GM21390 (cell line): ENCODE results near the gene STX3.

Experiments used
- ATAC-seq: cut with Tn5 transposase; IDR thresholded peaks from one replicate; pipeline ENCODE4 v1.9.1; 2021; ENCODE audit not compliant: unreplicated experiment

Gene STX3

DNA sequence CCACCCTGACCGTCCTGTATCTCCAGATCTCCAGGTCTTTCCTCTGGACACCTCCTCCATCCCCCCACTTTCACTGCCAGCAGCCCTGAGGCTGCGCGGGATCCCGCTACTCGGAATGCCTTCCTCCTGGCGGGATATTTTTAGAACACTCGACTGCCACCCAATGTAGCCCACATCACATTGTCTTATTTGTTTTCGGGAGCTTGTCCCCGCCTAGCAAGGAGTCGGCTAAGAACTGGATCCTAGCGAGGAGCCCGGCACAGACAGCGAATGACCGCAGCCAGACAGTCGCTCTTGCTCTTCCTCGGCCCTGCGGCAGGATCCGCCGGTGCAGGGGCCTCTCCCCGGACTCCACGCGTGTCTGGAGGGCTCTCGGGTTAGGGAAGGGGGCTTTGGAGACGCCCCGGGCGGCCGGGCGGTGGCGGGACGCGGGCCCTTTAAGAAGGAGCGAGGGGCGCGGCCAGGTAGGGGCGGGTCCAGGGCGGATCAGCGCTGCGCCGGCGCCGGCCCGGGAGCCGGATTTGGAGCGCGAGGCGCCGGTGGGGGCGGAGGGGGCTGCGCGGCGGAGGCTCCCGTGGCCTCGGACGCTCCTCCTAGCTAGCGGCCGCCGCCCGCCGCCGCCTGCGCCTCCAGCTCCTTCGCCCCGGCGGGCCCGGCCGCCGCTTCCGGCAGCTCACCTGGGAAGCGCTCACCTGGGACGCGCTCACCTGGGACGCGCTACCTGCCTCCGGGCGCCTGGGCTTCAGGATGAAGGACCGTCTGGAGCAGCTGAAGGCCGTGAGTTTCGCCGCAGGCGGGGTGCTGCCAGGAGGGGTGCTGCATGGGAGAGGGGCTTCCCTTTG lies at the start of gene STX3:
Gene STX3, plus strand, starts transcription at position 518 of the 842 bp plus-strand sequence. Its CDS starts 230 bp downstream, at position 748.
- peak; percentile 70 for ATAC-seq

DNA sequence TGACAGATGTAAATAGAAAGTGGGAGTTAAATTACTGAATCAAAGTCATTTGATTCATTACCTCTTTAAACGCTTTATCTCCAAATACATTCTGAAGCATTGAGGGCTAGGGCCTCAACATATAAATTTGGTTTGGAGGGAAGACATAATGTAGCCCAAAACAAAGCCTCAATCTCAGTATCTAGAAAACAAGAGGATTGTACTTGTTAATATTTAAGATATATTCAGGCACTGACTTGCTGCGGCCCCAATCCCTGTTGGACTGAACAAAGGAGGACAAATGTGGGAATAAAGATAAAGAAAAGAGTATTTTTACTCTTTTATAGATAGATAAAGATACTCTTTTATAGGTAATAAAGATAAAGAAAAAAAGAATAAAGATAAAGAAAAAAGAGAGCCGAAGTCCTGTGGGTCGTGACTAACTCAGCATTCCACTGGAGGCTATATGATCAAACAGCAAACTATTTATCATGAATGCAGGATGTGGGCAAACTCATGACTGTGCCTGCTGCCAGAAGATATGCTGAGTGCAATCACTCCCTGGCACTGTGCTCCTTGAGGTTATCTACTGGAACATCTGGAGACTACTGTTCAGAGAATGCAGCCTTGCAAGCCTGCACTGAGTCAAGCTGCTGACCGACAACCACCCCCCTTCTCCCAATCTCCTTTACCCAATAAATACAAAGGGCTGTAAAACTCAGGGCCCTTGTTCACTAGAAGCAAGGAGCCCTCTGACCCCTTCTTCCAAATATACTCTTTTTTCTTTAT lies 48.5 kb upstream of the STX3 start:
- ATAC-seq = no peak

DNA sequence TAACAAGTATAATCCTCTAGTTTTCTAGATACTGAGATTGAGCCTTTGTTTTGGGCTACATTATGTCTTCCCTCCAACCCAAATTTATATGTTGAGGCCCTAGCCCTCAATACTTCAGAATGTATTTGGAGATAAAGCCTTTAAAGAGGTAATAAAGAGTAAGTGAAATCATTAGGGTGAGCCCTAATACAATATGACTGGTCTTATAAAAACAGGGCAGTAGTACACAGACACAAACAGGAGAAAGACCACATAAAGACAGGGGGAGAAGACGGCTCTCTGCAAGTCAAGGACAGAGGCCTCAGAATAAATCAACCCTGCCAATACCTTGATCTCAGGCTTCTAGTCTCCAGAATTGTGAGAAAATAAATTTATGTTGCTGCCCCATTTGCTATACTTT lies 47.8 kb upstream of the STX3 start:
- ATAC-seq = no peak

DNA sequence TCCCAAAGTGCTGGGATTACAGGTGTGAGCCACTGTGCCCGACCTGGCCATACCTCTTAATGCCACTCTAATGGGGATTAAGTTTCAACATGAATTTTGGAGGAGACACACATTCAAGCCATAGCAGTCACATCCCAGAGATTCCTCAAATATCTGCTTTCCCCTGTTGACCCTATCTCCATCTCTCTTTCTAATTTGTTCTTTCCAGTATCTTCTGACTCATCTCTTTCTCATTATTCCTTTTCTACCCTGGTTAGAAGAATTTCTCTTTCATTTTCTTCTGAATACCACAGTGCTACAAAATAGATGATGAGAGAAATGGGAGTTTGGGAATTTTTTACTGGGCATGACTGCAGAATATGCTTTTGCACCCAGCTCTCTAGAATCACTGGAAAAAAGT lies 46.6 kb upstream of the STX3 start:
- no peak for ATAC-seq

DNA sequence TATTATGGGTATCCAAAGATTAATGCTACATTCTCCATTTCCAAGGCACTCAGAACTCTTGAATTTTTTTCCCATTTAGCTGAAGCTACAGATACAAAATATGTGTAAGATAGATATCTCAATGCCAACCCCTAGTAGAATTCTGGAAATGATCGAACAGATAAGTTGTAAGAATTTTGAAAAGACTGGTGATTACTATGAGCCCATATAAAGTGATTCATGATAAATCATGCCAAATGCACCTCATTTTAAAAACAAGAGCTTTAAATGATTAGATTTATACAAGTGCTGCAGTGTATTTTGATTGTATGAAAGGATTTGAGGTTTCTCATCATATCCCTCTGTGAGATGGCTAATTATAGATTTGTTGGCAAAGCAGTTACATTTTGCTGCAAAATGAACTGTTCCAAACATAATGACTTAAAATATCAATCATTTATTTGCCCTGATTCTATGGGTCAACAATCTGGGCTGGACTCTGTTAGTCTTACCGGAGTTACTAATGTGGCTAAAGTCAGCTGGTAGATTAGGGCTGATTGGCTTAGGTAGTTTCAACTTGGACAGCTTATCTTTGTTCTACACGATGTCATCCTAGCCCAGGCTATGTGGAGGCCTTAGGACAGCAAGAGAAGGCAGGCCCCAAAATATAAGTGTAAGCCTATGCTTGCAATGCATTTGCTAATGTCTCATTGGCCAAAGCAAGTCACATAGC lies 44.9 kb upstream of the STX3 start:
- no peak for ATAC-seq

DNA sequence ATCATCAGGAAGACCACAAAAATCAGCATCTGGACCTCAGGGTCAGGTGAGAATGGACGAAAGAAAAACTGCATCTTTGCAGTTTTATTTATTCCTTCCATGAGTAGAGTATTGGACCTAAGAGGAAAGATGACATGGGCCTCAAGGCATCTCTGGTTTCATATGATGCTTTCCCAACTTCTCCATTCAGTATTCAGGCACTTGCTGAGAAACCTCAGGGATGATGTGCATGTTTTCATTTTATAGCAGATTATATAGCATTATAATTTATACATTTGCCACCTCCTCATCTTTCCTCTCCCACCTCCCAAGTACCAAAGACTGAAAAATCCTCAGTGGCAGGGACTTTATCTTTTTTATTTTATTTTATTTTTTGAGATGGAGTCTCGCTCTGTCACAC lies 41.4 kb upstream of the STX3 start, which contains the start of gene OR10V1:
Gene OR10V1, minus strand, starts transcription at position 101 of the 400 bp plus-strand sequence. Its CDS starts 0 bp downstream, at position 101.
- ATAC-seq = no peak

DNA sequence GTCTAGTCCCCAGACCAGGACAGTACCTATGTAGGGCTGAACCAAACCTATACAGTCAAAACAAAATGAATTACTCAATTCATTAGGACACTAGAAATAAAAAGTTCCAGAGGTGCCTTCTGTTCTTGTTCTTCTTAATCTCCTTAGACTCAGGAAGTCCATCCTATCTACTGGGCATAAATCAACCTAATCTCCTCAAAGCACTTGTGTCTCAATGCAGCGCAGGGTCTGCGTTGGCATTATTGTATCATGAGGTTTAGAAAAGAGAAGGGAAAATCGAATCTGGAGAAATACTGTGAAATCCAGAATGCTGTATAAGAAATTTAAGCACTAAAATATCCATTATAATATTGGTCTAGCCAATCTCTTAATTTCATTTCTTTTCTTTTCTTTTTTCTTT lies 39.1 kb upstream of the STX3 start:
- no peak for ATAC-seq

DNA sequence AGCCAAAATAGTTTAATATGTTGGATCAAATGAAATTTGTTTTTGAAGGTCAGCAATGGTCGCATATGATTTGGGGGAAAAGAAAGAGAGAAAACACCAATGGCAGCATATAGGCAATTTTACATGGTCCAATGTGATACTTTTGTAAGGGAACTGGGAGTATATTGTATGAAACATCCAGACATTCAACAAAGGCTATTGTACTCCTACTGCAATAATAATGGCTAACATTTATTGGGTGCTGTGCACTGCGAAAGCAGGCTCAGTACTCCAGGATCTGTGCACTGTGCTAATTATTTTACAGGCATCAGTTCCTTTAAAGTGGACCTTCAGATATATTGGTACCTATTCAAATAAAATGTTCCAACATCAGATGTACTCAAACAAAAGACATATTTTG lies 35.6 kb upstream of the STX3 start:
- no peak for ATAC-seq

DNA sequence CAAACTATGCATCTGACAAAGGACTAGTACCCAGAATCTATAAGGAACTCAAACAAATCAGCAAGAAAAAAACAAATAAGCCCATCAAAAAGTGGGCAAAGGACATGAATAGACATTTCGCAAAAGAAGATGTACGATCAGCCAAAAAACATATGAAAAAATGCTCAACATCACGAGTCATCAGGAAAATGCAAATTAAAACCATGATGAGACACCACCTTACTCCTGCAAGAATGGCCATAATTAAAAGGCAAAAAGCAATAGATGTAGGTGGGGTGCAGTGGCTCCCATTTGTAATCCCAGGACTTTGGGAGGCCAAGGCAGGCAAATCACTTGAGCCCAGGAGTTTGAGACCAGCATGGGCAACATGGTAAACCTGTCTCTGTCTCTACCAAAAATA lies 31.1 kb upstream of the STX3 start:
- no peak for ATAC-seq

DNA sequence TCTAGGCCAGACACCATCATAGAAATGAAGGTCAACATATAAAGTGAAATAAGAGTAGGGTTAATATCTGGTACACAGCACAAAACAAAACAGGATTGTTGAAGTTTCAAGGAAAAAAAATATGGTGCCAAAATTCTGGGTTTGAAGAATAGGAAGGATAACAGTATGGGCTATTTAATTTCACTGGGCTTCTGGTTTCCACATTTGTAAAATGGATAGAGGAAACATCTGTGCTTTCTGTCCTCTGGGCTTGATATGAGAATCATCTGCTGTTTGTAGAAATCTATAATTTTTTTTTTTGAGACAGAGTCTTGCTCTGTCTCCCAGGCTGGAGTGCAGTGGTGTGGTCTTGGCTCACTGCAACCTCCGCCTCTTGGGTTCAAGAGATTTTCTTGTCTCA lies 27.8 kb upstream of the STX3 start:
- ATAC-seq = no peak

DNA sequence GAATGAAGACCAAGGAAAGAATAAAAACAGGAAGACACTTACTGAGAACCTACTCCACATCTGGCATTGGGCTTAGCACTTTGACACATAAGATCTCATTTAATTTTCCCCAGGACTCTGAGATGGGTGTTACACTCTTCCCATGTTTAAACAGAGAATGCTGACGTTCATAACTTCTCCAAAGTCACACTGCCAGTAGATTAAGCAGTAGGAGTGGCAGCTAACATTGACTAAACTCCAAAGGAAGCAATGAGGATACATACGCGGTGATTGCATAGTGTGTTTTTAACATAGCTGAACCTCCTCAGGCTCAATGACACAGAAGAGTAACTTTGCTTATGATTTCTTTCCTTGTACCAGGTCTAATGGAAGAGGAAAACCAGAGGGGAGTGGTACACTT lies 27.0 kb upstream of the STX3 start:
- ATAC-seq = no peak

DNA sequence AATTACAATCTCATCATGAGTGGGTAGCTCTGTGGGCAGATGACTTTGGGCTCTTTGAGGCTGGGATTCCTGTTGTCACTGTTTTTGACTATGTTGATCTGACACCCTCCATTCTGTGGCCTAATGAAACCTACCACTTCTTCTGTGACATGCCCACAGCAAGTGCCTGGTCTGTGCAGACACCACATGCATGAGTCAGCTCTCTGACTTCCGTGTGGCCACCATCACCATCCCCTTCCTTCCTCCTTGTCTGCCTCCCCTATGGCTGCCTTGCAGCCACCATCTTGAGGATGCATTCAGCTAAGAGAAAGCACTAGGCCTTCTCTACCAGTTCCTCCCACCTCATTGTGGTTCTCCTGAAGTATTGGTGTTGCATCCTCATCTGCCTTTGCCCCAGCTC lies 26.3 kb upstream of the STX3 start:
- ATAC-seq = no peak

DNA sequence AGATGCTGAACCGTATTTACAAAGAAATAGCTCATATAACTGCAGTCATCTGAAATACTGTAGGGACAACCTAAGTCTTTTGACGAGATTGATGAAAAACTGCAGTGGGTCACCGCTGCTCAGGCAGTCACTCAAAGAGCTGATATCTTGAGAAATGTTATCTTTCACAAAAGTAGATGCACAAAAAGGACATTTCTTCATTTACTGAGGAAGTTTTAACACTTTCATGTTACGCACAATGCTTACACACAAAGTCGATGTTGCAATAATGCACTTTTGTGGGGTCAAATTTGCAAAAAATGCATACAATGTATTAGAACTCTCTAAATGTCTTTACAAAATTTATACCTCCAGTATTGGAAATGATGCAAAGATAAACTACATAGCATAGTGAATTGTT lies 25.3 kb upstream of the STX3 start:
- ATAC-seq = no peak

DNA sequence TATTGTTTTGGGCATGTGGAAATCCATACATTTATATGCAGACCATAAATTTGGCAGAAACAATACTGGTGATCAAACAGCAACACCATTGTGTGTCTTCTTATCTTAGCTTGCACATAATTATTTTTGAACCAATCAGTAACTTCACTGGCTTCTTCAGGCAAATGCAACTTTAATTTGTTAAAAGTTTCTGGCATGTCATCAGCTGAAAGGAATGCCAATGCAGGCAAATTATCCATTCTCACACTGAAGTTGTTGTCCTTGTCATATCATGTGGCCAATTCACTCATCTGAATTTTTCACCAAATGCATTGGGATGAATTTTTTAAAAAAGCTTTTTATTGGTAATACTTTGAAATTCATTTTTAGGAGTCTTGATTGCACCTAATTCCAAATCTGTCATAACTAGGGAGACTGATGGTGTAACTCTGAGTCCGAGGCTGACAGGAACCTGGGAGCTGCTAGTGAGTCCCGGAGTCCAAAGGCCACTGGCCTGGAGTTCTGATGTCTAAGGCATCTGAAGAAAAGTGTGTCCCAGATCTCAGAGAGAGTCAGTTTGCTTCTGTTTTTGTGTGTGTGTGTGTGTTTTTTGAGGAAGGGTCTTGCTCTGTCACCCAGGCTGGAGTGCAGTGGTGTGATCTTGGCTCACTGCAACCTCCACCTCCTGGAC lies 24.1 kb upstream of the STX3 start:
- no peak for ATAC-seq

DNA sequence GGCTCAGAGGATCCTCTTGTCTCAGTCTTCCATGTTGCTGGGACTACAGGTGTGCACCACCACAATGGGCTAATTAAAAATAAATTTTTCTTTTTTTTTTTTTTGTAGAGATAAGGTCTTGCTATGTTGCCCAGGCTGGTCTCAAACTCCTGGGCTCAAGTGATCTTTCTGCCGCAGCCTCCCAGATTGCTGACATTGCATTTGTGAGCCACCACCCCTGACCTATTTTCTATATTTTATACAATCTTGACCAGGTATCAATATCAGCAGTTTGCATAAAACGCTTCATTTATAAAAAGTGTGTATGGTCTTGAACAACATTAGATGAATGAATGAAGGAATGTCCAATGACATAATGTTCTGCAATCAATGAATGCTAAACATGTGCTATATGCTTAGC lies 9.1 kb upstream of the STX3 start:
- no peak for ATAC-seq

DNA sequence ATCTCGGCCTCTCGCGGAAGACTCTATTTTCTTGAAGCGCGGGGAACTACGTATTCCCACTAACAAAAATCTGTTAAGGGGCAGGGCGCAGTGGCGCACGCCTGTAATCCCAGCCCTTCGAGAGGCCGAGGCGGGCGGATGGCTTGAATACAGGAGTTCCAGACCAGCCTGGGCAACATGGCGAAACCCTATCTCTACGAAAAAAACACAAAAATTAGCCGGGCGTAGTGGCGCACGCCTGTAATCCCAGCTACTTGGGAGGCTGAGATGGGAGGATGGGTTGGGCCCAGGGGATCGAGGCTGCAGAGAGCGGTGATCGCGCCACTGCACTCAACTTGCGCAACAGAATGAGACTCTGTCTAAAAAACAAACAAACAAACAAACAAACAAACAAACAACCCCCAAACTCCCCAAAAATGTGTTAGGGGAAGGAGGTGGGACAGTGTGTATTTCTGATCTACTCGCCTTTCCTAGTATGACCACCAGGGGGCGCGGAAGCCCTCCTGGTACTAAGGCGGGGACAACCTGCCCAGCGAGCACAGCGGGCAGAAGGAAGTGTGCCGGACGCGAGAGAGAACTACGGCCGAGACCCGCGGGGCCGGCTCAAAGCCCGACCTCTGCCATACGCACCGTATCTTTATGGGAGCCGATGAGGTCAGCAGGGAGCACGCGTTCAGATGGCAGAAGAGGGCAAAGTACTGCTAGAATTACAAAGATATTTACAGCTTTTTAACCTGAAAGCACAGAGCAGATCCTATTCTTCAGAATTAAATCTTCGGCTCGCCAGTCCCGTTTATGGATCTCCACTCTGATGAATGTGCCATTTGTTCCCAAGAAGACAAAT lies 1.3 kb upstream of the STX3 start:
- ATAC-seq = peak; percentile 71

DNA sequence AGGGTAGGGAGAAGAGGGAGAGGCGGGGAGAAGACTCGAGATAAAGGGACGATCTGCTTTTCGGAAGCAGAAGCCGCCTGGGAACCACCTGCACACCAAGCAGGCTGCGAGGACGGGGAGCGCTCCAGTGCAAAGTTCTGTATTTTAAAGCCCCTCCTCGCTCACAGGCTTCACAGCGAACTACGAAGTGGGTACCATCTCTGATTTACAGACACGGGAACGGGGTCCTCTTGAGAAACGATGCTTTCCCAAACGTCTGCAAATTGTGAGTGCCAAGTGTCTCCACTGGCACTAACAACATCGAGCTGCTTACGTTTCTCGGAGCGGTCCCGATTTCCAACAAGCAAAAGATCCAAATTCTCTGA lies 700 bp upstream of the STX3 start:
- peak; percentile 31 for ATAC-seq

DNA sequence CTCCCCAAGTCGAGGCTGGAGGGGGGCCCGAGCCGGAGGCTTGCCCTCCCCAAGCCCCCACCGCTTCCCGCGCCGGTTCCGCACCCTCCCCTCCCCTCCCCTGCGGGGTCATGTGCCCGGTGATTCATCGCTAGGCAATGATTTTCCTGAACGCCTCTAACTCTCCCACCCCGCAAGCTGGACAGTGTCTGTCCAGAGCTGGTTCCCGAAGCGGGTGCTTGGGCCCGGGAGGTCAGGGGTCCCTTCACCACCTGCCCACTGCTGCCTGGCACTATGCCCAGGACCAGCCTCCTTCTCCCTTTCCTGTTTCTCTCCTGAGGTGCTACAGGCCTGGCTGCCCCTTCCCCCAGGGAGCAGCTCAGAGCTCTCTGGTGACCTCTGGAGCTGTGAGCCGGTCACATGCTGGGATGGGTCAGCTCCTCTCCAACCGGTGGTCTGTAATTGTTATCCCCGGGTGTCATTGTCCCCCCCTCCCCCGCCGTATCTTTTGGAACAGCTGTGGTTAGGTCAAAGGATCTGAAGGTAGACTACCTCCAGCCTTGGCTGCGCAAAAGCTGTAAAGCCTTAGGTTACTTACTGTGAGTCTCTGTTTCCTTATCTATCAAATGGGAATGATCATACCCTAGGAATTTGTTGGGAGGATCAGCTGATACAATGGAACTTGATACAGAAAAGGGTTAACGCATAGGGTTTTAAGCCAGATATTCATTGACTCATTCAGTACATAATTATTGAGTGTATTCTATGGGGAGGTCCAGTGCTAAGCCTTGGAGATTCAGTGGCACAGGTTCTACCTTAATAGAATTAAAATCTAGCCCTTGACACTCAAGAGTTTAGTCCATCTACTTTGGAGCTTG lies 753 bp downstream of the STX3 start:
- peak; percentile 5 for ATAC-seq

DNA sequence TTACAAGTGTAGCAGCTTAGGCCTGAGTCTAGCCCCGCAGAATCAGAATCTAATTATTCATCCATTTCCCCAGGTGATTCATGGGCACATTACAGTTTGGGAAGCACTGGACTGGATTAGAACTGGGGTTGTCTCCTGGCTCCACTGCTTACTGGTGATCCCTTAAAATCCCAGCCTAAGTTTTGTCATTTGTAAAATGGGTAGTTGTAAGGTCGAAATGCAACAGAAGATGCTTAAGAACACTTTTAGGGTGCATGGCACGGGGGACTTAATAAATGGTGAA lies 1.3 kb downstream of the STX3 start:
- no peak for ATAC-seq

DNA sequence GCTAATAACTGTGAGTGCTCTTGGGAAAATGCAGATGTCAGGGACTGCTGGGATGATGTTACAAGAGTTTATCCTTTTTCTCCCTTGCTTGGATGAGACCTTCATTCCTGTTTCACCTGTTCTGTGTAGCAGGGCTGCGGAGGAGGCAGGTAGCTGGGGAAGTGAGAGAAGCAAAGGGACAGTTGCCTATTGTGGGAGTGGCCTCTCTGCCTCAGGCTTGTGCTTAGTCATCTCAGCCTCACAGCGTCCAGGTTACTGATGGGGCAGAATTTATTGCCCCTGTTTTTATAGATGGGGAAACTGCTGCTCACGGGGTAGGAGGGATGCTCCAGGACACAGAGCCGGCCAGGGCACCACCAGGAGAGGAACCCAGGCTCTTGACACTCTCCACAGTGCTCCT lies 1.7 kb downstream of the STX3 start:
- no peak for ATAC-seq
